HFFc6 (cell line): ENCODE results near the gene CHMP1B. TPM values are rescaled to one million over a fixed set of nuclear protein-coding genes. Genes with fewer than 3 reads are reported as not detected.

ENCODE experiments used
- DNase-seq: peaks from one replicate; pipeline ENCODE4 v3.0.0-alpha.2; 2018
- H3K27ac Mint-ChIP-seq: 2 replicates; pipeline ENCODE4 v1.8.0; 2020; ENCODE audit warnings: mild to moderate bottlenecking, mixed read lengths
- H3K27me3 Mint-ChIP-seq: 2 replicates; pipeline ENCODE4 v1.8.0; 2021; ENCODE audit warnings: mild to moderate bottlenecking, moderate library complexity, mixed read lengths; ENCODE audit not compliant: insufficient read depth
- H3K36me3 Mint-ChIP-seq: 2 replicates; pipeline ENCODE4 v1.8.0; 2021; ENCODE audit warnings: low read depth, mixed read lengths
- H3K4me1 Mint-ChIP-seq: 2 replicates; pipeline ENCODE4 v1.8.0; 2020; ENCODE audit warnings: low read depth, mixed read lengths
- H3K4me3 Mint-ChIP-seq: 2 replicates; pipeline ENCODE4 v1.8.0; 2020; ENCODE audit warnings: mild to moderate bottlenecking, moderate library complexity, mixed read lengths
- H3K9me3 Mint-ChIP-seq: 2 replicates; pipeline ENCODE4 v1.8.0; 2020; ENCODE audit warnings: mild to moderate bottlenecking, mixed read lengths
- CTCF ChIP-seq: fragments of 200-600 bp; sonication (generic); IDR thresholded peaks from 2 replicates; pipeline ENCODE4 v1.5.0; 2021; ENCODE audit warnings: antibody characterized with exemption, mild to moderate bottlenecking
- total RNA-seq, 6 experiments: library from RNA; stranded (reverse); fragmentation: NEBNext Ultra II Directional; extraction: Animal tissue kit (Norgen Biotek cat#: 25700); gene quantifications; 2 replicates in 1 of 6; 3 replicates in 5 of 6; pipeline ENCODE4 v1.2.3, GENCODE V29; 2021

Gene CHMP1B
- total RNA-seq, 6 experiments from 2014 or later: 30.9 to 33.7 (median 32.5) TPM

GRCh38 chr18:11839556-11839955 is 11.7 kb upstream of the CHMP1B start:
- Mint-ChIP-seq H3K4me3 (no peak overlapping the region), H3K4me1 (no peaks in the 10 kb centered on the region), H3K9me3 (no peaks in the 10 kb centered on the region), H3K27ac (no peak overlapping the region), H3K36me3 (no peaks in the 10 kb centered on the region), H3K27me3 (peaks cover 11% of the 10 kb centered on the region)
- DNase-seq: no peak
- TF ChIP-seq CTCF: no peak

GRCh38 chr18:11840493-11840892 is 10.7 kb upstream of the CHMP1B start:
- no peak for DNase-seq
- Mint-ChIP-seq H3K36me3 (no peaks in the 10 kb centered on the region), H3K27ac (no peak overlapping the region), H3K27me3 (peaks cover 11% of the 10 kb centered on the region), H3K9me3 (no peaks in the 10 kb centered on the region), H3K4me3 (no peak overlapping the region), H3K4me1 (no peaks in the 10 kb centered on the region)
- TF ChIP-seq CTCF: no peak

GRCh38 chr18:11842562-11842961 is 8.7 kb upstream of the CHMP1B start:
- no peak for TF ChIP-seq CTCF
- H3K4me3 Mint-ChIP-seq: no peak overlapping the region
- no peak for DNase-seq
- H3K9me3 Mint-ChIP-seq: no peaks in the 10 kb centered on the region
- H3K27ac Mint-ChIP-seq: no peak overlapping the region
- no peaks in the 10 kb centered on the region for H3K4me1 Mint-ChIP-seq
- H3K36me3 Mint-ChIP-seq: no peaks in the 10 kb centered on the region
- peaks cover 6% of the 10 kb centered on the region for H3K27me3 Mint-ChIP-seq

- TF ChIP-seq CTCF: no peak
- Mint-ChIP-seq H3K27me3 (peaks cover 4% of the 10 kb centered on the region; the same call in 1 of the 2 replicates), H3K9me3 (no peaks in the 10 kb centered on the region), H3K4me1 (peaks cover 6% of the 10 kb centered on the region), H3K36me3 (no peaks in the 10 kb centered on the region), H3K4me3 (no peak overlapping the region), H3K27ac (no peak overlapping the region)
- DNase-seq: no peak
Measured at GRCh38 chr18:11844436-11844835, 6.8 kb upstream of the CHMP1B start.

GRCh38 chr18:11845654-11846053 is 5.6 kb upstream of the CHMP1B start:
- no peak for DNase-seq
- peaks cover 18% of the 10 kb centered on the region for H3K4me1 Mint-ChIP-seq
- no peaks in the 10 kb centered on the region for H3K36me3 Mint-ChIP-seq
- H3K27ac Mint-ChIP-seq: no peak overlapping the region
- TF ChIP-seq CTCF: no peak
- no peaks in the 10 kb centered on the region for H3K9me3 Mint-ChIP-seq
- H3K4me3 Mint-ChIP-seq: no peak overlapping the region
- peaks cover 8% of the 10 kb centered on the region; the same call in 1 of the 2 replicates for H3K27me3 Mint-ChIP-seq

- H3K4me1 Mint-ChIP-seq: peaks cover 29% of the 10 kb centered on the region
- peaks cover 7% of the 10 kb centered on the region for H3K36me3 Mint-ChIP-seq
- no peak for TF ChIP-seq CTCF
- H3K9me3 Mint-ChIP-seq: no peaks in the 10 kb centered on the region
- no peak overlapping the region for H3K4me3 Mint-ChIP-seq
- H3K27me3 Mint-ChIP-seq: peaks cover 12% of the 10 kb centered on the region
- DNase-seq: no peak
- H3K27ac Mint-ChIP-seq: no peak overlapping the region
Measured at GRCh38 chr18:11847811-11848210, 3.4 kb upstream of the CHMP1B start.
